ENCODE data around the gene OPN3. TPM values are rescaled to one million over a fixed set of nuclear protein-coding genes. Genes with fewer than 3 reads are reported as not detected.

Gene OPN3
- total and polyA plus RNA-seq, 9 of the 15 experiments (the other 6 are each of a cell fraction or from before 2014, with no cell fraction given), result 4.2 to 34.6 (median 17.0) TPM

GRCh38 chr1:241627453-241628259 lies 12.5 kb downstream of the OPN3 start (continued):
- TF ChIP-seq E2F3 (CRISPR knock-in tag; IDR thresholded peaks at IDR 0.05), result no peak
- no peak for TF ChIP-seq SIN3B (IDR thresholded peaks at IDR 0.05; ENCODE audit: low read depth)
- no peak for TF ChIP-seq TCF15 (CRISPR knock-in tag; IDR thresholded peaks at IDR 0.05)
- TF ChIP-seq RBM34 (IDR thresholded peaks at IDR 0.05; ENCODE audit: borderline replicate concordance, insufficient read depth, low read length), result no peak
- TF ChIP-seq MCM2 (IDR thresholded peaks at IDR 0.05; ENCODE audit: low read depth), result no peak
- no peak for TF ChIP-seq ZNF140 (CRISPR knock-in tag; IDR thresholded peaks at IDR 0.05)
- TF ChIP-seq ZNF280A (IDR thresholded peaks at IDR 0.05; ENCODE audit: low read depth, partially characterized antibody), result no peak
- TF ChIP-seq ETV5 (CRISPR knock-in tag; IDR thresholded peaks at IDR 0.05; ENCODE audit: low read depth), result no peak
- TF ChIP-seq ZNF407 (IDR thresholded peaks at IDR 0.05; ENCODE audit: low read depth), result no peak
- no peak for TF ChIP-seq PPARD (CRISPR knock-in tag; IDR thresholded peaks at IDR 0.05)
- TF ChIP-seq NR2C2 (CRISPR knock-in tag; IDR thresholded peaks at IDR 0.05), result no peak
- no peak for TF ChIP-seq NR2C2 (tag; IDR thresholded peaks at IDR 0.05)
- no peak for TF ChIP-seq SMAD4 (CRISPR knock-in tag; conservative IDR thresholded peaks at IDR 0.05)
- peak; percentile 45; the same call in 1 of the 2 replicates for TF ChIP-seq SMC3 (conservative IDR thresholded peaks at IDR 0.05; ENCODE audit: insufficient read depth, low read depth, low read length)
- TF ChIP-seq ZKSCAN8 (CRISPR knock-in tag; IDR thresholded peaks at IDR 0.05), result no peak
- TF ChIP-seq ETS1 (conservative IDR thresholded peaks at IDR 0.05; ENCODE audit: control insufficient read depth, low read depth, low read length), result no peak
